Liver (tissue), 3 donors: ENCODE measurements around the gene SYCP2.

Source experiments
- CTCF ChIP-seq: fragments of 150-350 bp; IDR thresholded peaks from 2 replicates; pipeline ENCODE4 v1.5.1; 2017; ENCODE audit warnings: improper control_type of control experiment, low read depth, low read length; ENCODE audit not compliant: missing input control
- RAD21 ChIP-seq, 2 donors: IDR thresholded peaks; 2 replicates each; pipeline ENCODE4 v1.6.1; 2016; ENCODE audit warnings: antibody characterized with exemption in 2 of 2, mild to moderate bottlenecking in 2 of 2
- TAF1 ChIP-seq: conservative IDR thresholded peaks from 2 replicates; pipeline ENCODE4 v1.6.1; 2016; ENCODE audit warnings: antibody characterized with exemption, mild to moderate bottlenecking
- donor health status: healthy.
- donor health status: healthy.

- TF ChIP-seq TAF1 = no peak
- no peak for TF ChIP-seq RAD21 (IDR thresholded peaks at IDR 0.05)
- no peak for TF ChIP-seq CTCF
Measured at GRCh38 chr20:59828125-59829053, 105.0 kb downstream of the SYCP2 start.
